ENCODE measurements around the gene SLC9A3.

GRCh38 chr5:490116-491106 lies 33.8 kb downstream of the SLC9A3 start:
- TF ChIP-seq CTCF (IDR thresholded peaks at IDR 0.05) = no peak
- TF ChIP-seq POLR2A (IDR thresholded peaks at IDR 0.05) = no peak
- no peak for TF ChIP-seq POLR2AphosphoS5 (IDR thresholded peaks at IDR 0.05)
